Endothelial cell of umbilical vein (primary cell): ENCODE results near the gene GNG2. TPM values are rescaled to one million over a fixed set of nuclear protein-coding genes. Genes with fewer than 3 reads are reported as not detected.

Experiments used
- BruUV-seq: library from RNA; stranded (reverse); fragments of 400-500 nt; replicated peaks from 2 replicates; lab custom pipeline; 2021; lab: Mats Ljungman, UMichigan
- CTCF ChIA-PET: fragments of 300-600, 350-600 bp; sonication (Branson Sonifier 250); formaldehyde crosslinking; loops from one replicate; lab custom pipeline; 2021; ENCODE audit warnings: antibody characterized with exemption, inconsistent platforms; lab: Charles Lee
- POLR2A ChIA-PET: fragments of 300-600, 350-600 bp; sonication (Branson Sonifier 250); formaldehyde crosslinking; loops from one replicate; lab custom pipeline; 2021; ENCODE audit warnings: antibody characterized with exemption, inconsistent platforms; lab: Charles Lee
- DNase-seq: peaks from one replicate; pipeline ENCODE4 v3.0.0-alpha.2; 2011; ENCODE audit warnings: low read depth, low spot score
- FAIRE-seq: peaks from 2 replicates; lab custom pipeline; 2011; peaks lifted over from hg19 to GRCh38; lab: Jason Lieb, UNC
- H2AFZ ChIP-seq: 2 replicates; pipeline ENCODE4 v1.6.0; 2012; ENCODE audit warnings: low read depth, low read length, control low read depth, inconsistent platforms
- H3K27ac ChIP-seq: 2 replicates; pipeline ENCODE4 v1.5.1; 2011; ENCODE audit warnings: low read depth, mild to moderate bottlenecking, control low read depth, low read length, moderate library complexity; ENCODE audit not compliant: insufficient read depth
- H3K27me3 ChIP-seq, 2 experiments: 2 replicates each; pipeline versions ENCODE4 v1.6.0 to v1.6.1; 2011; ENCODE audit warnings: low read length in 2 of 2, mixed read lengths in 1 of 2; ENCODE audit not compliant: control insufficient read depth in 2 of 2, insufficient read depth in 2 of 2
- H3K36me3 ChIP-seq, 2 experiments: 2 replicates in 1 of 2; 3 replicates in 1 of 2; pipeline ENCODE4 v1.5.1; 2011; ENCODE audit warnings: low read length in 2 of 2, mild to moderate bottlenecking in 1 of 2, moderate library complexity in 1 of 2; ENCODE audit not compliant: control insufficient read depth in 2 of 2, insufficient read depth in 2 of 2; ENCODE audit errors: extremely low read depth in 1 of 2
- H3K4me1 ChIP-seq: 3 replicates; pipeline ENCODE4 v1.5.1; 2011; ENCODE audit warnings: mild to moderate bottlenecking, low read length; ENCODE audit not compliant: control insufficient read depth, insufficient read depth; ENCODE audit errors: extremely low read depth
- H3K4me2 ChIP-seq: 2 replicates; pipeline ENCODE4 v1.6.1; 2011; ENCODE audit warnings: low read length, control low read depth, mixed read lengths; ENCODE audit not compliant: insufficient read depth
- H3K4me3 ChIP-seq, 3 experiments: fragments of 200-600 bp in 1 of 3; sonication (generic), shearing (Covaris generic) in 1 of 3; replicated peaks in 1 of 3; 2 replicates each; pipeline ENCODE4 v1.5.1; 2011 to 2016; ENCODE audit warnings: control low read depth in 3 of 3, low read length in 3 of 3, mild to moderate bottlenecking in 2 of 3, inconsistent platforms in 1 of 3, low read depth in 1 of 3, moderate library complexity in 1 of 3; ENCODE audit not compliant: insufficient read depth in 1 of 3
- H3K79me2 ChIP-seq: 2 replicates; pipeline ENCODE4 v1.6.0; 2012; ENCODE audit warnings: low read length, inconsistent platforms; ENCODE audit not compliant: control insufficient read depth, insufficient read depth
- H3K9ac ChIP-seq: replicated peaks from 2 replicates; pipeline ENCODE3; 2011; ENCODE audit warnings: low read length, control low read depth; ENCODE audit not compliant: insufficient read depth; ENCODE audit errors: extremely low read depth
- H3K9me1 ChIP-seq: replicated peaks from 3 replicates; pipeline ENCODE4 v1.6.0; 2011; ENCODE audit warnings: mild to moderate bottlenecking, low read length; ENCODE audit not compliant: control insufficient read depth, insufficient read depth; ENCODE audit errors: extremely low read depth
- H3K9me3 ChIP-seq: replicated peaks from 2 replicates; pipeline ENCODE4 v1.5.1; 2012; ENCODE audit warnings: low read length, inconsistent platforms; ENCODE audit not compliant: control insufficient read depth, insufficient read depth
- H4K20me1 ChIP-seq: replicated peaks from 2 replicates; pipeline ENCODE3; 2011; ENCODE audit warnings: mild to moderate bottlenecking, low read length; ENCODE audit not compliant: control insufficient read depth, insufficient read depth; ENCODE audit errors: extremely low read depth
- FOS ChIP-seq: IDR thresholded peaks from 2 replicates; pipeline ENCODE4 v1.6.1; 2011; ENCODE audit warnings: mild to moderate bottlenecking, low read length, moderate library complexity, borderline replicate concordance; ENCODE audit not compliant: insufficient read depth
- GATA2 ChIP-seq: IDR thresholded peaks from 2 replicates; pipeline ENCODE4 v1.7.0; 2011; ENCODE audit warnings: low read depth, mild to moderate bottlenecking, moderate library complexity, mixed read lengths, low read length; ENCODE audit not compliant: insufficient read length, insufficient read depth
- JUN ChIP-seq: IDR thresholded peaks from 2 replicates; pipeline ENCODE4 v1.6.1; 2011; ENCODE audit warnings: borderline replicate concordance, low read depth; ENCODE audit not compliant: insufficient read length, insufficient read depth
- POLR2AphosphoS5 ChIP-seq: IDR thresholded peaks from 2 replicates; pipeline ENCODE4 v1.6.1; 2012; ENCODE audit warnings: low read depth, mild to moderate bottlenecking, control low read depth, low read length, moderate library complexity; ENCODE audit not compliant: insufficient read depth
- dilution Hi-C: fragments of 300-500 bp; cut with MboI; formaldehyde crosslinking; loops from one replicate; pipeline ENCODE4 v1.15.0; 2019; ENCODE audit warnings: low sequenced_read_pairs; ENCODE audit not compliant: extremely low pct_ligation_motif_present
- intact Hi-C: fragments of 100-400 bp; cut with micrococcal nuclease; formaldehyde crosslinking; loops from one replicate; pipeline ENCODE4 v1.10.0; 2022
- polyA plus RNA-seq, 4 experiments: library from polyadenylated mRNA; depleted of rRNA in 3 of 4; stranded (reverse) in 3 of 4; unstranded in 1 of 4; fragments of >200 nt; gene quantifications; 2 replicates each; pipeline versions ENCODE4 v1.2.1 to v1.2.3, GENCODE V29; 2011 to 2012; ENCODE audit warnings: missing spikeins in 1 of 4
- total RNA-seq: library from RNA; stranded (reverse); gene quantifications from 2 replicates; pipeline ENCODE4 v1.2.3, GENCODE V29; 2021
- TF ChIP-seq, protein P1 (sequence below), 2 donors: IDR thresholded peaks; 1 replicate in 1 of 2; 2 replicates in 1 of 2; pipeline ENCODE4 v1.5.1; 2011; ENCODE audit warnings: low read length in 2 of 2, mild to moderate bottlenecking in 2 of 2, moderate library complexity in 2 of 2, control low read depth in 1 of 2, inconsistent platforms in 1 of 2, low read depth in 1 of 2; ENCODE audit not compliant: insufficient read depth in 1 of 2; ENCODE audit errors: extremely low read depth in 1 of 2

Gene GNG2
- total and polyA plus RNA-seq, 2 donors (not counting 3 experiments of a cell fraction or from before 2014, with no cell fraction given): not detected

DNA sequence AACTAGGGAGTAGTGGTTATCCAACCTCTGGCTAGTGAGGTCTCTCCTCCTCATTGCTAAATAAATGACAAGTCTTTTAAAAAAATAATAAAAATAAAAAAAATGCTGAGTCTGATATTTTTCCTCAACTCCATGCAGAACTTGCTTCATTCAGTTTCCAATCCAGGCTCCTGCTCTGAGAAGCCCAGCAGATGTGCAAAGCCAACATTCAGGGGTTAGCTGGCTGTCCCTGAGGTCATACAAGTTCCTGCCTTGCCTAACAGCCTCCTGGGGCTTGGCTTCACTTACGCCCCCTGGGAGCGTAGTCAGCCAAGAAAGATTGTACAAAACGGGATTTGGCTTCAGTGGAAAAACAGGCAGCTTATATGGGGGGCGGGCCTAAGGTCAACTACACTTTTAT, 152.2 kb downstream of the GNG2 start:
- H3K27ac ChIP-seq: no peak overlapping the region
- TF ChIP-seq, protein P1, sequence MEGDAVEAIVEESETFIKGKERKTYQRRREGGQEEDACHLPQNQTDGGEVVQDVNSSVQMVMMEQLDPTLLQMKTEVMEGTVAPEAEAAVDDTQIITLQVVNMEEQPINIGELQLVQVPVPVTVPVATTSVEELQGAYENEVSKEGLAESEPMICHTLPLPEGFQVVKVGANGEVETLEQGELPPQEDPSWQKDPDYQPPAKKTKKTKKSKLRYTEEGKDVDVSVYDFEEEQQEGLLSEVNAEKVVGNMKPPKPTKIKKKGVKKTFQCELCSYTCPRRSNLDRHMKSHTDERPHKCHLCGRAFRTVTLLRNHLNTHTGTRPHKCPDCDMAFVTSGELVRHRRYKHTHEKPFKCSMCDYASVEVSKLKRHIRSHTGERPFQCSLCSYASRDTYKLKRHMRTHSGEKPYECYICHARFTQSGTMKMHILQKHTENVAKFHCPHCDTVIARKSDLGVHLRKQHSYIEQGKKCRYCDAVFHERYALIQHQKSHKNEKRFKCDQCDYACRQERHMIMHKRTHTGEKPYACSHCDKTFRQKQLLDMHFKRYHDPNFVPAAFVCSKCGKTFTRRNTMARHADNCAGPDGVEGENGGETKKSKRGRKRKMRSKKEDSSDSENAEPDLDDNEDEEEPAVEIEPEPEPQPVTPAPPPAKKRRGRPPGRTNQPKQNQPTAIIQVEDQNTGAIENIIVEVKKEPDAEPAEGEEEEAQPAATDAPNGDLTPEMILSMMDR (IDR thresholded peaks at IDR 0.05; ENCODE audit: extremely low read depth in 1 of 2, insufficient read depth in 1 of 2, low read depth in 1 of 2, low read length in 2 of 2): no peak
- TF ChIP-seq POLR2AphosphoS5: peak; percentile 3
- no peak overlapping the region for H3K9ac ChIP-seq
- intact Hi-C loops (no loop called here), dilution Hi-C loops (no loop called here)
- no peak for FAIRE-seq
- no peak overlapping the region for H2AFZ ChIP-seq
- H3K27me3 ChIP-seq: peaks cover 0 to 2% of the 10 kb centered on the region in 2 experiments
- no peaks in the 10 kb centered on the region for H3K9me1 ChIP-seq
- POLR2A ChIA-PET: interaction anchor here (0.6 kb wide), 1 partner anchor 8 kb away, joined by 3 read pairs; no protein-coding TSS in a partner anchor
- BruUV-seq: no TSS peak
- H3K4me3 ChIP-seq: no peak overlapping the region
- no peak overlapping the region for H3K4me2 ChIP-seq
- H3K79me2 ChIP-seq: no peaks in the 10 kb centered on the region
- CTCF ChIA-PET: interaction anchor here (1.0 to 5.1 kb wide), 2 partner anchors 17 to 59 kb away, joined by 3 to 43 read pairs; no protein-coding TSS in a partner anchor
- no peak for DNase-seq
- H3K9me3 ChIP-seq: no peaks in the 10 kb centered on the region
- peaks cover 9% of the 10 kb centered on the region for H3K4me1 ChIP-seq
- no peaks in the 10 kb centered on the region for H4K20me1 ChIP-seq
- peaks cover 9 to 13% of the 10 kb centered on the region in 2 experiments for H3K36me3 ChIP-seq

DNA sequence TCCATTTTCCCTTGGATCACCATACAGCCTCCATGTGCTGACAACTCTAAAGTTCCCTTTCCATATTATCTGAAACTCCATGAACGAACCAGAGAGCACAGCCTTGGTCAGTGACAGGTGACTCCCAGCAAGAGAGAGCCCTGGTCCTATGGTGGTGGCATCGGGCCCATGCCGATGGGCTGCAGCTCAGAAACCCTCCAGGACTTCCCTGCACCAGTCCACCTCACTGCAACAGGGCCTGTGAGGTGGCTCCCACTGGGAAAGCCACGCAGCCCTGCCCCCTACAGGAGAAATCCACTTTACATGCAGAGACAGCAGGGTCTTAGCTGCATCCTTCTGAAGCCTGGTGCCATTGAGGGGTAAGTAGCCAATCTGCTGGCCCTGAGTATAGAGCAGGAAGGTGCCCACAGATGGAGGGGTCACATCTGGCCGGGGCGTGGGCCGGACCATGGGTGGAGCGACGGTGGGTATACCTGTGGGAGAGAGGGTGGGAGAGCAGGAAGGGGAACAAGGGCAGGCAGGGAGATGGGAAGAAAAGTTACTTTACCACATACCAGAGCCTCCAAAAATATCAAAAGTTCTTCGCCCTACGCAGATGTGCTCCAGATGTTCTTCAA, 153.7 kb downstream of the GNG2 start:
- no TSS peak for BruUV-seq
- no peaks in the 10 kb centered on the region for H3K9me1 ChIP-seq
- no peak overlapping the region for H3K4me2 ChIP-seq
- no peaks in the 10 kb centered on the region for H3K79me2 ChIP-seq
- intact Hi-C loops: no loop called here
- H3K36me3 ChIP-seq: peaks cover 7 to 9% of the 10 kb centered on the region in 2 experiments
- FAIRE-seq (no peak), DNase-seq (no peak)
- no peak for TF ChIP-seq FOS
- TF ChIP-seq, protein P1 (IDR thresholded peaks at IDR 0.05; ENCODE audit: extremely low read depth in 1 of 2, insufficient read depth in 1 of 2, low read depth in 1 of 2, low read length in 2 of 2): peak; percentile 21 to 26
- TF ChIP-seq JUN: no peak
- TF ChIP-seq POLR2AphosphoS5: no peak
- TF ChIP-seq GATA2: no peak
- no peak overlapping the region for H2AFZ ChIP-seq
- H3K27me3 ChIP-seq: peaks cover 0 to 2% of the 10 kb centered on the region in 2 experiments
- CTCF ChIA-PET: interaction anchor here (1.2 to 5.1 kb wide), 4 partner anchors 11 to 57 kb away, joined by 3 to 43 read pairs (median 10); no protein-coding TSS in a partner anchor
- H3K4me1 ChIP-seq: peaks cover 9% of the 10 kb centered on the region
- H3K4me3 ChIP-seq: no peak overlapping the region
- dilution Hi-C loops: no loop called here
- H3K9ac ChIP-seq: no peak overlapping the region
- no peaks in the 10 kb centered on the region for H3K9me3 ChIP-seq
- H4K20me1 ChIP-seq: no peaks in the 10 kb centered on the region
- H3K27ac ChIP-seq: no peak overlapping the region
- POLR2A ChIA-PET: no interaction called here
